Stimulated activated effector memory CD8-positive, alpha-beta T cell treated with anti-CD3 and anti-CD28 coated beads, Interleukin-12 subunit alpha, Interleukin-12 subunit beta, amount 100 ng/mL, for 72 hours (primary cell): ENCODE measurements around the gene MARK3.

ENCODE experiments used
- ATAC-seq: fragments of 150-1000 bp; cut with Tn5 transposase; 2 replicates; pipeline ENCODE4 v1.10.0; 2021
- DNase-seq, 2 donors: peaks; one replicate each; pipeline ENCODE4 v3.0.0; 2021 to 2022; ENCODE audit warnings: low spot score in 2 of 2
- H3K27ac Mint-ChIP-seq: one replicate; pipeline ENCODE4 v1.8.0; 2022; ENCODE audit warnings: mild to moderate bottlenecking, mixed read lengths
- H3K36me3 Mint-ChIP-seq: one replicate; pipeline ENCODE4 v1.8.0; 2022; ENCODE audit warnings: mild to moderate bottlenecking, mixed read lengths
- H3K4me1 Mint-ChIP-seq: one replicate; pipeline ENCODE4 v1.8.0; 2022; ENCODE audit warnings: mixed read lengths
- H3K4me3 Mint-ChIP-seq: one replicate; pipeline ENCODE4 v1.8.0; 2022; ENCODE audit warnings: mild to moderate bottlenecking, mixed read lengths
- H3K9me3 Mint-ChIP-seq: one replicate; pipeline ENCODE4 v1.8.0; 2022; ENCODE audit warnings: mixed read lengths

The MARK3 gene

GRCh38 chr14:103382376-103382775 is 2.8 kb upstream of the MARK3 start:
- no peaks in the 10 kb centered on the region for H3K9me3 Mint-ChIP-seq
- peak overlapping the region; percentile 12 for H3K4me3 Mint-ChIP-seq
- DNase-seq (no peak), ATAC-seq (no peak)
- H3K36me3 Mint-ChIP-seq = peaks cover 11% of the 10 kb centered on the region
- H3K4me1 Mint-ChIP-seq = peaks cover 27% of the 10 kb centered on the region
- no peak overlapping the region for H3K27ac Mint-ChIP-seq

DNA sequence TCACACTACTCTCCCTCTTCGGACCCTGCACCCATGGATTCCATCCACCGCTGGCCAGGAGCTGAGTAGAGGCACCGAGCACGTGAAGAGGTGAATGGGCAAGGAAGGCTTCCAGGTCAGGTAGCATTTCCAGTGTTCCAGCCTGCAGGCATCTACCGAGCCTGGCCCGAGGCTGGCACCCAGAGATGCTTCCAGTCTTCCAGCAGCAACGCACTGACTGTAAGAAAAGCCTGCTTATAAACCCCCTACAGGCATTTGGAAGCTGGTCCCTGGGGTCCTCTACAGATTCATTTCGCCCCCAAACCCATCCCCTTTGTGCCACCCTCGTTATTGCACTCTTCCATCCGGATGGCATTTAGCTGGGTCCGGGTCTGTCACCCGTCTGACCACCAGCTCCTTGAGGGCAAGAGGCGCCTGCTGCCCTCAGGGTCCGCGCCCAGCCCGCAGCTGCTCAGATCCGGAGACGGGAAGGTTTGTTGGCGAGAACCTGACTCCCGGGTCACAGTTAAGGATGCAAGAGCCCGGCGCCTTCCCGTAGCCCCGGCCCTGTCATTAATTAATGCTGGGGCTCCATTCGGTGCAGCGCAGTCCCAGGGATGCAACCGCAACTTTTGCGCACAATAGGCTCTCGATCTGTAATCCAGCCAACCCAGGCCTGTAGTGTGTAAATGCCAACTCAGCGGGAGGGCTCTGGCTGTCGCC is 614 bp upstream of the MARK3 start:
- ATAC-seq (no peak), DNase-seq (peak in 1 of 2 donors; percentile 59)
- Mint-ChIP-seq H3K36me3 (peaks cover 23% of the 10 kb centered on the region), H3K4me3 (peak overlapping the region; percentile 92), H3K27ac (peak overlapping the region; percentile 94), H3K4me1 (peaks cover 41% of the 10 kb centered on the region), H3K9me3 (no peaks in the 10 kb centered on the region)

DNA sequence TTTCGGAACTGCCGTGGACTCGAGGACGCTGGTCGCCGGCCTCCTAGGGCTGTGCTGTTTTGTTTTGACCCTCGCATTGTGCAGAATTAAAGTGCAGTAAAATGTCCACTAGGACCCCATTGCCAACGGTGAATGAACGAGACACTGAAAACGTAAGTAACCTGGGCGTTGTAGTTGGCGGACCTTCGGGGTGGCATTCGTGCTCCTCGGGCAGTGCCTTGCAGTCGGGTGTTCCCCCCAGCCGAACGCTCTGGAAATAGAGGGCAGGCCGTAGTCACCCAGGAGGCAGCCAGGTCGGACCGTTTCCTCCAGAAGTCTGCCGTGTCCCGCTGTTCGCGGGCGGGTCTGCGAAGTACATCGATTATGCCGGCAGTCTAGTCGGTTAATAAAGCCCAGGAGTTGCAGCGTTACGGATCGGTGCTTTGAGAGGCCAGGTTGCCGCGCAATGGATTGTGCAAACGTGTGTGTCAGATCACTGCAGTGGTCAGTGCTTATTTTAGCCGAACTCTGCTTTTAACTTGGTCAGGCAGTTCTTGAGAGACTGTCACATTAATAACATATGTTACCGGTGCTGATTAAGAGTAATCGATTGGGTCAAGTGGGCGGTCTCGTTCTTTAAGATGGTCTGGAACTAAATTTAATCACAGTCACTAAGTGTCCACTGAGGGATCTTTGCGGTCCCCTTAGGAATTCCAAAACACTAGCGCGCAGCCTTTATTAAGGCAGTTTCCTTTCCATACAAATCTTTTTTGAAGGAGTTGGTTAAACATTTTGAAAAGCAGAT is 906 bp downstream of the MARK3 start:
- peak; percentile 2 for ATAC-seq
- H3K4me3 Mint-ChIP-seq = peak overlapping the region; percentile 92

DNA sequence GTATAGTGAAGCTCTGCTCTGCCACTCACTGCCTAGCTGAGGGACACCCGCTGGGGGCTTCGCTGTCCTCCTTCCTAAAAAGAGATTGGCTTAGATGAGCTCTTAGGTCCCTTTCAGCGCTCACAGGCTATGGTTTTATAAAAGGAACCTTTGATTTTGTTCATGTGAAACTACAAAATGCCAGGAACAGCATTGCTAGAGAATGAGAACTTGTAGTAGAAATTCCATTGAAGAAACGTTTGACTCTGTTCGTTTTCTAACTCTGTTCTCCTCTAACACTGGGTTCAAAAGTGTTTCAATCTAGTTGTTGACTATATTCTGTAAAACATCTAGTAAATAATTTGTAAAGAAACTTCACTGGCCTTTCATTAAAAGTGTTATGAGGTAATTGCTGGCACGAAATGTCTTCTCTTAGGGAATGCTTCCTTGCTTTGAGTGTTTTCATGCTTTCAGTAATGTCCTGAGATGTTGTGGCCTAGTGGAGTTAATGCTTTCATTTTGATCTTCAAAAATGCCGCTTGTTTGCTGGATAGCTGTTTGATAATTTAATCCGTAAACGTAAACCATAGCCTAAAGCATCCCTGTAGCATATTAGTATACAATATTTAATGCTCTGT is 1.6 kb downstream of the MARK3 start:
- no peak for ATAC-seq
- H3K9me3 Mint-ChIP-seq = no peaks in the 10 kb centered on the region

More for the DNA sequence above, 906 bp downstream of the MARK3 start:
- peak; percentile 17 to 68 for DNase-seq
- H3K4me1 Mint-ChIP-seq = peaks cover 41% of the 10 kb centered on the region
- H3K36me3 Mint-ChIP-seq = peaks cover 23% of the 10 kb centered on the region
- H3K27ac Mint-ChIP-seq = peak overlapping the region; percentile 94
- H3K9me3 Mint-ChIP-seq = no peaks in the 10 kb centered on the region

GRCh38 chr14:103388664-103389063 is 3.4 kb downstream of the MARK3 start:
- no peak for ATAC-seq
- DNase-seq = no peak
- Mint-ChIP-seq H3K27ac (no peak overlapping the region), H3K4me1 (peaks cover 27% of the 10 kb centered on the region), H3K9me3 (no peaks in the 10 kb centered on the region), H3K4me3 (peak overlapping the region; percentile 92), H3K36me3 (peaks cover 23% of the 10 kb centered on the region)

More for the DNA sequence above, 1.6 kb downstream of the MARK3 start:
- Mint-ChIP-seq H3K36me3 (peaks cover 23% of the 10 kb centered on the region), H3K27ac (peak overlapping the region; percentile 94), H3K4me1 (peaks cover 40% of the 10 kb centered on the region), H3K4me3 (peak overlapping the region; percentile 92)
- no peak for DNase-seq

DNA sequence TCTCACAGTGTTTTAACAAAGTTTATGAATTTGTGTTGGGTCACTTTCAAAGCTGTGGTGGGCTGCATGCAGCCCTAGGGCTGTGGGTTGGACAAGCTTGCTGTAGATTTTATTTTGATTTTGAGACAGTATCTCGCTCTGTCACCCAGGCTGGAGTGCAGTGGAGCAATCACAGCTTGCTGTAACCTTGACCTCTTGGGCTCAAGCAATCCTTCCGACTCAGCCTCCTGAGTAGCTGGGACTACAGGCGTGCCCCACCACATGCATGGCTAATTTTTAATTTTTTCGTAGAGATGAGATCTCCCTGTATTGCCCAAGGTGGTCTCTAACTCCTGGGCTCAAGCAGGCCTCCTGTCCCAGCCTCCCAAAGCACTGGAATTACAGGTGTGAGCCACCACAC is 5.4 kb downstream of the MARK3 start:
- peaks cover 18% of the 10 kb centered on the region for H3K36me3 Mint-ChIP-seq
- no peak overlapping the region for H3K4me3 Mint-ChIP-seq
- DNase-seq (no peak), ATAC-seq (no peak)
- H3K4me1 Mint-ChIP-seq = peaks cover 36% of the 10 kb centered on the region
- no peaks in the 10 kb centered on the region for H3K9me3 Mint-ChIP-seq
- no peak overlapping the region for H3K27ac Mint-ChIP-seq

GRCh38 chr14:103391048-103391447 is 5.8 kb downstream of the MARK3 start:
- H3K27ac Mint-ChIP-seq = no peak overlapping the region
- DNase-seq (no peak), ATAC-seq (peak; percentile 65)
- H3K4me1 Mint-ChIP-seq = peaks cover 41% of the 10 kb centered on the region
- peaks cover 15% of the 10 kb centered on the region for H3K36me3 Mint-ChIP-seq
- no peak overlapping the region for H3K4me3 Mint-ChIP-seq
- no peaks in the 10 kb centered on the region for H3K9me3 Mint-ChIP-seq

- peaks cover 44% of the 10 kb centered on the region for H3K4me1 Mint-ChIP-seq
- peaks cover 12% of the 10 kb centered on the region for H3K36me3 Mint-ChIP-seq
- H3K4me3 Mint-ChIP-seq = no peak overlapping the region
- H3K9me3 Mint-ChIP-seq = no peaks in the 10 kb centered on the region
- no peak for ATAC-seq
- H3K27ac Mint-ChIP-seq = no peak overlapping the region
- DNase-seq = no peak
Measured at GRCh38 chr14:103392106-103392505, 6.9 kb downstream of the MARK3 start.

DNA sequence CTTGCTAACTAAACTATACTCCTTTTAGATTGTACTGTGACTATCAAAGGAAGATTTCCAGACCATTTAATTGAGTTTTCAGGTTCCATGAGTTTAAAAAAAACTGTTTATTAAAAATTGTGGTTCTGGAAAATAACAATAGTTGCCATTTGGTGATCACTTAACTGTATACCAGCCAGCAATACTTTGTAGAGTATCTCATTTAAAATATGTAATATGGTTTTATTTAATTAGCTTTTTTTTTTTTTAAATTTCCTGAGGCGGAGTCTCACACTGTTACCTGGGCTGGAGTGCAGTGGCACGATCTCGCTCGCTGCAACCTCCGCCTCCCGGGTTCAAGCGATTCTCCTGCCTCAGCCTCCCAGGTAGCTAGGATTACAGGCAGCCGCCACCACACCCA is 7.4 kb downstream of the MARK3 start:
- Mint-ChIP-seq H3K36me3 (peaks cover 12% of the 10 kb centered on the region), H3K27ac (no peak overlapping the region), H3K4me3 (no peak overlapping the region), H3K4me1 (peaks cover 44% of the 10 kb centered on the region), H3K9me3 (no peaks in the 10 kb centered on the region)
- DNase-seq (no peak), ATAC-seq (no peak)

GRCh38 chr14:103393070-103393469 is 7.9 kb downstream of the MARK3 start:
- Mint-ChIP-seq H3K36me3 (peaks cover 9% of the 10 kb centered on the region), H3K9me3 (no peaks in the 10 kb centered on the region), H3K27ac (no peak overlapping the region), H3K4me3 (no peak overlapping the region), H3K4me1 (peaks cover 44% of the 10 kb centered on the region)
- ATAC-seq = no peak
- no peak for DNase-seq

GRCh38 chr14:103393676-103394626 is 8.7 kb downstream of the MARK3 start:
- no peaks in the 10 kb centered on the region for H3K9me3 Mint-ChIP-seq
- no peak overlapping the region for H3K27ac Mint-ChIP-seq
- H3K4me3 Mint-ChIP-seq = no peak overlapping the region
- peaks cover under 1% of the 10 kb centered on the region for H3K36me3 Mint-ChIP-seq
- ATAC-seq (no peak), DNase-seq (no peak)
- peaks cover 44% of the 10 kb centered on the region for H3K4me1 Mint-ChIP-seq

DNA sequence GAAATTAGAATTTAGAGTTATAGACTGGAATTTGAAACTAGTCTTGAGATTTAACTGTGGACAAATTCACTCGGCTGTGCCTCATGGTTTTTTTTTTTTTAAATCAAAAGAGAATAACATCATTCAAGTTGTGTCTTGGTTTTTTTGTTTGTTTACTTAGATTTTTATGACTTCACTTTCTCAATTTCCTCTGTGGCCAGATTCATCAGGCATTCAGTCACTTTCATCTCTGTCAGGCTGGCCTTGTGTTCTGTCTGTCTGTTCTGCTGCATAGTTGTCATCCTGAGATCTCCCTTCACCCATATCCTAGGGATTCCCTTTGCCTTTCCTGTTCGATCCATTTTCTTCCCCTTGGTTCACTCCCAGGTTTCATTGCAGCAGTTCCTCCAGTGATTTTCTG is 10.0 kb downstream of the MARK3 start:
- Mint-ChIP-seq H3K36me3 (no peaks in the 10 kb centered on the region), H3K9me3 (no peaks in the 10 kb centered on the region), H3K4me3 (no peak overlapping the region), H3K4me1 (peaks cover 48% of the 10 kb centered on the region), H3K27ac (no peak overlapping the region)
- ATAC-seq = peak; percentile 74
- DNase-seq = no peak

- H3K27ac Mint-ChIP-seq = no peak overlapping the region
- no peak for DNase-seq
Measured at GRCh38 chr14:103396463-103396862, 11.2 kb downstream of the MARK3 start.

GRCh38 chr14:103398427-103399195 is 13.4 kb downstream of the MARK3 start:
- H3K27ac Mint-ChIP-seq = no peak overlapping the region
- H3K4me3 Mint-ChIP-seq = no peak overlapping the region
- H3K4me1 Mint-ChIP-seq = peaks cover 75% of the 10 kb centered on the region
- no peaks in the 10 kb centered on the region for H3K36me3 Mint-ChIP-seq
- ATAC-seq (no peak), DNase-seq (no peak)
- no peaks in the 10 kb centered on the region for H3K9me3 Mint-ChIP-seq

More at GRCh38 chr14:103396463-103396862, 11.2 kb downstream of the MARK3 start:
- no peak overlapping the region for H3K4me3 Mint-ChIP-seq
- no peaks in the 10 kb centered on the region for H3K36me3 Mint-ChIP-seq
- no peaks in the 10 kb centered on the region for H3K9me3 Mint-ChIP-seq
- H3K4me1 Mint-ChIP-seq = peaks cover 60% of the 10 kb centered on the region
- ATAC-seq = no peak
